Measurements from ENCODE around the gene PRR19. TPM values are rescaled to one million over a fixed set of nuclear protein-coding genes. Genes with fewer than 3 reads are reported as not detected.
A peak's percentile ranks its signal among the peaks of the same experiment; 100 is the strongest.

The PRR19 gene
- total RNA-seq, 2 experiments from 2014 or later = 0.16 TPM; not detected in 1

DNA sequence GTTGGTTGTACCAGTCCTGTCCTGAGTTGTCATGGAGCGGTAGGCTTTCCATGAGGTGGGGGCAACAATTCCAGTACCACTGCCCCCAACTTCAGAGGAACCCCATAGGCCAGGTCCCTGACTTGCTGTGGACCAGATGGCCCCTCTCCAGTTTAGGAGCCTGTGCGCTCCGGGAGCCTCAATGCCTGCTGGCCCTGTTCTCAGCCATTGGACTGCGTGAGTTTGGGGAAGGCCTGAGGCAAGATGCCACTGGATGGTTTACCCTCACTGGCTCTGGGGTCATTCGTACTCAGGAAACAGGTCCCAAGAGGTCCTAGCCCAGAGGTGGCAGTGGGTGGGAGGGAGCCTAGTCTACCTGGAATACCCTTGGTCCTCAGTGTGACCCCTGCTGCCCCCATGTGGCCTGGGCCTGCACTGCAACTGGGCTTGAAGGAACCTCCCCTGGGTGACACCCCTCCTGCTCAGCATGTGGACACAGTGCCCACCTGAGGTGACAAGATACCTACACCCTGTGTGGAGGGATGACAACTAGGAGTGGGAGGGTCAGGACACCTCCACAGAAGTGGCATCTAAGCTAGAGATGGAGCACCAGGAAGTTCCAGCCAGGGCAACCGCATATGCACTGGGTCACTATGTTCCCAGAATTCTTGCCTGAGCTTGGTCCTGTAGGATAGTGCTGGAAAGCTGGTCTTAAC is 6.0 kb upstream of the PRR19 start:
- no peaks in the 10 kb centered on the region for H3K27me3 ChIP-seq (ENCODE audit: control insufficient read depth in 1 of 2, insufficient read depth in 2 of 2, low read length in 2 of 2)
- DNase-seq (peak; percentile 85 to 95 (median 88)), ATAC-seq (ENCODE audit: poor library complexity) (peak; percentile 95)
- H3K4me3 ChIP-seq (ENCODE audit: low read length) = no peak overlapping the region
- Mint-ChIP-seq H3K4me1 (ENCODE audit: low read depth) (peaks cover 15% of the 10 kb centered on the region), H3K27ac (peak overlapping the region; percentile 28), H3K4me3 (peak overlapping the region; percentile 54), H3K36me3 (ENCODE audit: low read depth) (peaks cover 49% of the 10 kb centered on the region), H3K27me3 (no peaks in the 10 kb centered on the region), H3K9me3 (no peaks in the 10 kb centered on the region)
- peaks cover 24% of the 10 kb centered on the region for H3K4me1 ChIP-seq (ENCODE audit: insufficient read depth, low read length)
- POLR2A ChIA-PET = interaction anchor here (0.7 to 1.3 kb wide), 3 partner anchors 13 to 54 kb away, joined by 3 read pairs; partner anchors contain the start of gene GSK3A
- CTCF ChIA-PET = interaction anchor here (0.7 to 2.0 kb wide), 12 partner anchors 11 to 187 kb away, joined by 3 to 11 read pairs (median 3); partner anchors contain the start of genes GSK3A and TMEM145
- intact Hi-C loops (cut with DNase I, micrococcal nuclease) = loop anchor here (1.0 to 5.0 kb wide), 4 partner anchors 114 to 188 kb away; partner anchors contain the start of gene POU2F2 (in 1 of the 2)
- H3K9me3 ChIP-seq (ENCODE audit: control insufficient read depth in 1 of 2, insufficient read depth in 1 of 2, low read length in 2 of 2) = no peaks in the 10 kb centered on the region
- H3K27ac ChIP-seq (ENCODE audit: low read depth in 1 of 2, low read length in 2 of 2) = no peak overlapping the region
- peaks cover 38% of the 10 kb centered on the region for H3K36me3 ChIP-seq (ENCODE audit: insufficient read depth, low read length)
- TF ChIP-seq, protein P1, sequence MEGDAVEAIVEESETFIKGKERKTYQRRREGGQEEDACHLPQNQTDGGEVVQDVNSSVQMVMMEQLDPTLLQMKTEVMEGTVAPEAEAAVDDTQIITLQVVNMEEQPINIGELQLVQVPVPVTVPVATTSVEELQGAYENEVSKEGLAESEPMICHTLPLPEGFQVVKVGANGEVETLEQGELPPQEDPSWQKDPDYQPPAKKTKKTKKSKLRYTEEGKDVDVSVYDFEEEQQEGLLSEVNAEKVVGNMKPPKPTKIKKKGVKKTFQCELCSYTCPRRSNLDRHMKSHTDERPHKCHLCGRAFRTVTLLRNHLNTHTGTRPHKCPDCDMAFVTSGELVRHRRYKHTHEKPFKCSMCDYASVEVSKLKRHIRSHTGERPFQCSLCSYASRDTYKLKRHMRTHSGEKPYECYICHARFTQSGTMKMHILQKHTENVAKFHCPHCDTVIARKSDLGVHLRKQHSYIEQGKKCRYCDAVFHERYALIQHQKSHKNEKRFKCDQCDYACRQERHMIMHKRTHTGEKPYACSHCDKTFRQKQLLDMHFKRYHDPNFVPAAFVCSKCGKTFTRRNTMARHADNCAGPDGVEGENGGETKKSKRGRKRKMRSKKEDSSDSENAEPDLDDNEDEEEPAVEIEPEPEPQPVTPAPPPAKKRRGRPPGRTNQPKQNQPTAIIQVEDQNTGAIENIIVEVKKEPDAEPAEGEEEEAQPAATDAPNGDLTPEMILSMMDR (IDR thresholded peaks at IDR 0.05) = peak; percentile 98

DNA sequence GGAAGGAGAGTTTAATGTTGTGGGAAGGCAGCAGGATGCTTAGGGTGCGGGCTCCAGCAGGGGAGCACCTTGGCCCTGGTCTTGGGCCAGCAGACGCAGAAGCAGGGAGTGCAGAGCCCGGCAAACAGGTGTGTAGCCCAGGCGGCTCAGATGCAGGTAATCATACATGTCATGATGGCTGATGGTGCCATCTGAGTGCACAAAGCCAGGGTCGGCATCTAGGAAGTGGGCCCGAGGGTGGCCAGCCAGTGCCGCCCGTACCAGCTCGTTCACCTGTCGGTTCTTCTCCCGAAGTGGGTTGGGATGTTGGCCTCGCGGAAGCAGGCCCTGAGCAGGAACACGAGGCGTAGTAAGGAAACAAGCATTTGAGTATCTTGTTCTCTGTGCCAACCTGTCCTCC is 4.9 kb upstream of the PRR19 start:
- DNase-seq (no peak), ATAC-seq (ENCODE audit: poor library complexity) (no peak)
- POLR2A ChIA-PET = no interaction called here
- no peak overlapping the region for H3K4me3 Mint-ChIP-seq
- H3K27me3 Mint-ChIP-seq = no peaks in the 10 kb centered on the region
- Histone ChIP-seq H3K27me3 (ENCODE audit: control insufficient read depth in 1 of 2, insufficient read depth in 2 of 2, low read length in 2 of 2) (no peaks in the 10 kb centered on the region), H3K36me3 (ENCODE audit: insufficient read depth, low read length) (peaks cover 28% of the 10 kb centered on the region), H3K4me3 (ENCODE audit: low read length) (no peak overlapping the region), H3K4me1 (ENCODE audit: insufficient read depth, low read length) (peaks cover 25% of the 10 kb centered on the region), H3K9me3 (ENCODE audit: control insufficient read depth in 1 of 2, insufficient read depth in 1 of 2, low read length in 2 of 2) (no peaks in the 10 kb centered on the region), H3K27ac (ENCODE audit: low read depth in 1 of 2, low read length in 2 of 2) (no peak overlapping the region)
- TF ChIP-seq, protein P1 (IDR thresholded peaks at IDR 0.05) = no peak
- peaks cover 43% of the 10 kb centered on the region for H3K36me3 Mint-ChIP-seq (ENCODE audit: low read depth)
- intact Hi-C loops (cut with DNase I, micrococcal nuclease) = loop anchor here in 1 of 2 experiments (2.0 to 5.0 kb wide), 2 partner anchors 115 to 164 kb away; partner anchors contain the start of gene POU2F2
- peaks cover 17% of the 10 kb centered on the region for H3K4me1 Mint-ChIP-seq (ENCODE audit: low read depth)
- CTCF ChIA-PET = interaction anchor here (0.9 to 1.4 kb wide), 2 partner anchors 12 to 164 kb away, joined by 5 to 6 read pairs; no protein-coding TSS in a partner anchor
- no peaks in the 10 kb centered on the region for H3K9me3 Mint-ChIP-seq
- H3K27ac Mint-ChIP-seq = peak overlapping the region; percentile 27

DNA sequence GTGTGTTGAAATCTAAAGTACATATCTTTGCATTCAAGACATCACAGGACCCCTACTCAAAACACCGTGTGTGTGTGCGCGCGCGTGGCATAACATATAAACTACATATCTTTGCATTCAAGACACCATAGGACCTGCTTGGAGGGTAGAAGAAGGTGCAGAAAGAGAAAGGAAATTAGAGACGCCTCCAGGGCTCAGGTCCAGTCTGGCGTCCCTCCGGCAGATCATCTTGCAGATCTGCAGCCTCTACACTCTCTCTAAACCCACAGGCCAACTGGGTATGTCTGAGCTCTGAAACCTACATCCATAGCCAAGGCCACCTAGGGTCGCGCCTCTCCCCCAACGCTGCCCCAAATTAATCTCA is 1.2 kb downstream of the PRR19 start:
- Histone ChIP-seq H3K27ac (ENCODE audit: low read depth in 1 of 2, low read length in 2 of 2) (no peak overlapping the region), H3K27me3 (ENCODE audit: control insufficient read depth in 1 of 2, insufficient read depth in 2 of 2, low read length in 2 of 2) (no peaks in the 10 kb centered on the region), H3K4me1 (ENCODE audit: insufficient read depth, low read length) (peaks cover 28% of the 10 kb centered on the region), H3K36me3 (ENCODE audit: insufficient read depth, low read length) (no peaks in the 10 kb centered on the region), H3K4me3 (ENCODE audit: low read length) (peak overlapping the region; percentile 91), H3K9me3 (ENCODE audit: control insufficient read depth in 1 of 2, insufficient read depth in 1 of 2, low read length in 2 of 2) (peaks cover 0 to 3% of the 10 kb centered on the region in 2 experiments)
- TF ChIP-seq, protein P1 (IDR thresholded peaks at IDR 0.05) = no peak
- H3K36me3 Mint-ChIP-seq (ENCODE audit: low read depth) = peaks cover 8% of the 10 kb centered on the region
- peak overlapping the region; percentile 88 for H3K4me3 Mint-ChIP-seq
- DNase-seq = no peak
- no peak for ATAC-seq (ENCODE audit: poor library complexity)
- H3K9me3 Mint-ChIP-seq = no peaks in the 10 kb centered on the region
- H3K27ac Mint-ChIP-seq = peak overlapping the region; percentile 66
- intact Hi-C loops (cut with DNase I, micrococcal nuclease) = loop anchor here (2.0 to 5.0 kb wide), 2 partner anchors 20 to 106 kb away; no protein-coding TSS in a partner anchor
- H3K4me1 Mint-ChIP-seq (ENCODE audit: low read depth) = peaks cover 26% of the 10 kb centered on the region
- CTCF ChIA-PET = no interaction called here
- POLR2A ChIA-PET = interaction anchor here (0.8 to 1.3 kb wide), 5 partner anchors 19 to 104 kb away, joined by 3 to 9 read pairs (median 3); no protein-coding TSS in a partner anchor
- H3K27me3 Mint-ChIP-seq = no peaks in the 10 kb centered on the region

Measured in CD4-positive, alpha-beta T cell (primary cell).